ENCODE results near the gene RAB10. TPM values are rescaled to one million over a fixed set of nuclear protein-coding genes. Genes with fewer than 3 reads are reported as not detected.

The RAB10 gene
- total RNA-seq, 1 experiment from 2014 or later: 167 TPM

DNA sequence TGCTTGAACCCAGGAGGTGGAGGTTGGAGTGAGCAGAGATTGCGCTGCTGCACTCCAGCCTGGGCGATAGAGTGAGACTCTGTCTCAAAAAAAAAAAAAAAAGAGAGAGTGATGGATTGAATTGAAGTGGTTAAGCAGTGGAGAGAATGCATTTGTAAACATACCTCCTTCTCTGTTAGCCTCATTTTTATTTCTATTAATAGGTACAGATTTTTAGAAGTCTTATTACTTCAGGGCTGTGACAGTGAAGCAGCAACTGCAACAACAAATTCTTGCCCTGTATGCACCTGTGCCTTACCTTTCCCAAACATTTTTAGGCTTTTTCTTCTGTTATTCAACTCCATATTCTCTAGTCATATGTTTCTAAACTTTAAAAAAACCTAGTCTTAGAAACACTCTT is 55.5 kb downstream of the RAB10 start:
- no peak overlapping the region for H3K4me2 ChIP-seq (ENCODE audit: low read length)
- H3K4me3 ChIP-seq (replicated peaks in 1 of 2; ENCODE audit: low read depth in 1 of 2, low read length in 2 of 2): no peak overlapping the region
- peaks cover 30% of the 10 kb centered on the region; the same call in 1 of the 2 replicates for H4K20me1 ChIP-seq (ENCODE audit: insufficient read depth)
- peaks cover 97% of the 10 kb centered on the region for H3K79me2 ChIP-seq (ENCODE audit: insufficient read depth, low read length)
- no peak overlapping the region for H3K9ac ChIP-seq (ENCODE audit: low read length)
- H3K9me3 ChIP-seq (ENCODE audit: control insufficient read depth in 1 of 2, insufficient read depth in 1 of 2, low read depth in 1 of 2, low read length in 2 of 2): no peaks in the 10 kb centered on the region
- no peak for ATAC-seq
- CTCF ChIA-PET: no interaction called here
- POLR2A ChIA-PET: no interaction called here
- H3K27ac ChIP-seq (ENCODE audit: low read depth, low read length): no peak overlapping the region
- no TSS peak for BruUV-seq (replicated peaks)
- H2AFZ ChIP-seq (ENCODE audit: low read depth, low read length, poor library complexity, severe bottlenecking): no peak overlapping the region
- 0 out of 4 replicates have a peak, but pooled peaks cover 0 to 3% of the 10 kb centered on the region in 2 experiments for H3K36me3 ChIP-seq (ENCODE audit: control insufficient read depth in 1 of 2, insufficient read depth in 2 of 2, low read length in 2 of 2)
- no peaks in the 10 kb centered on the region for H3K9me2 ChIP-seq (ENCODE audit: insufficient read depth)
- DNase-seq (ENCODE audit: low read depth, low spot score): no peak
- RAD21 ChIA-PET (ENCODE audit: low non-redundant PET in 1 of 2, low total read pairs in 2 of 2, uncharacterized antibody in 2 of 2, unreplicated experiment in 2 of 2): no interaction called here
- intact Hi-C loops (cut with micrococcal nuclease): loop anchor here (2.0 kb wide), 1 partner anchor 55 kb away; no protein-coding TSS in a partner anchor
- no peak for TF ChIP-seq CBX3 (IDR thresholded peaks at IDR 0.05; ENCODE audit: low read depth)
- TF ChIP-seq FOSL1 (IDR thresholded peaks at IDR 0.05; ENCODE audit: low read depth): no peak
- no peak for TF ChIP-seq SIN3A (IDR thresholded peaks at IDR 0.05; ENCODE audit: low read depth)
- TF ChIP-seq ZFX (IDR thresholded peaks at IDR 0.05): no peak
- peaks cover 17 to 23% of the 10 kb centered on the region in 2 experiments for H3K4me1 ChIP-seq (ENCODE audit: control insufficient read depth in 1 of 2, insufficient read depth in 2 of 2, low read length in 2 of 2)
- H3K27me3 ChIP-seq (ENCODE audit: insufficient read depth, low read length): no peaks in the 10 kb centered on the region

DNA sequence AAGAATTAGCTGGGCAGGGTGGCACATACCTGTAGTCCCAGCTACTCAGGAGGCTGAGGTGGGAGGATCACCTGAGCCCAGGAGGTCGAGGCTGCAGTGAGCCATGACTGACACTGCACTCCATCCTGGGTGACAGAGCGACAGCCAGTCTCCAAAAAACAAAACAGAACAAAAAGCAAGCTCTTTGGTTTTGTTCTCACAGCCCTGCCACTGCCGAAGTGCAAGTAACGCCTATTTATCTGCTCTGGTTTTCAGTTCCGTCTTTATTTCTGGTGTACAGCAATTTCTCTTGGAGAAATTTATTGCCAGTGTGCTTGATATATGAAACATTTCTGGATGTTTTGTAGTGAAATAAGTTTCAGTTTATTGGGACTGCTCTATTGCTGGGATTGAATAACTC is 61.9 kb downstream of the RAB10 start:
- no peaks in the 10 kb centered on the region for H3K27me3 ChIP-seq (ENCODE audit: insufficient read depth, low read length)
- no peak overlapping the region for H3K9ac ChIP-seq (ENCODE audit: low read length)
- ATAC-seq (no peak), DNase-seq (ENCODE audit: low read depth, low spot score) (no peak)
- H3K79me2 ChIP-seq (ENCODE audit: insufficient read depth, low read length): peaks cover 98% of the 10 kb centered on the region
- no peaks in the 10 kb centered on the region for H3K9me3 ChIP-seq (ENCODE audit: control insufficient read depth in 1 of 2, insufficient read depth in 1 of 2, low read depth in 1 of 2, low read length in 2 of 2)
- ChIA-PET CTCF (no interaction called here), RAD21 (ENCODE audit: low non-redundant PET in 1 of 2, low total read pairs in 2 of 2, uncharacterized antibody in 2 of 2, unreplicated experiment in 2 of 2) (no interaction called here), POLR2A (no interaction called here)
- no peak overlapping the region for H3K27ac ChIP-seq (ENCODE audit: low read depth, low read length)
- BruUV-seq (replicated peaks): no TSS peak
- peaks cover 2 to 6% of the 10 kb centered on the region in 2 experiments; a peak in 3 of 4 replicates for H3K36me3 ChIP-seq (ENCODE audit: control insufficient read depth in 1 of 2, insufficient read depth in 2 of 2, low read length in 2 of 2)
- intact Hi-C loops (cut with micrococcal nuclease): no loop called here
- no peak overlapping the region for H2AFZ ChIP-seq (ENCODE audit: low read depth, low read length, poor library complexity, severe bottlenecking)
- H4K20me1 ChIP-seq (ENCODE audit: insufficient read depth): peaks cover 15% of the 10 kb centered on the region; the same call in 1 of the 2 replicates
- no peak for TF ChIP-seq TCF7L2 (IDR thresholded peaks at IDR 0.05; ENCODE audit: borderline replicate concordance, extremely low read depth, insufficient read depth, insufficient read length)
- TF ChIP-seq, protein P1, sequence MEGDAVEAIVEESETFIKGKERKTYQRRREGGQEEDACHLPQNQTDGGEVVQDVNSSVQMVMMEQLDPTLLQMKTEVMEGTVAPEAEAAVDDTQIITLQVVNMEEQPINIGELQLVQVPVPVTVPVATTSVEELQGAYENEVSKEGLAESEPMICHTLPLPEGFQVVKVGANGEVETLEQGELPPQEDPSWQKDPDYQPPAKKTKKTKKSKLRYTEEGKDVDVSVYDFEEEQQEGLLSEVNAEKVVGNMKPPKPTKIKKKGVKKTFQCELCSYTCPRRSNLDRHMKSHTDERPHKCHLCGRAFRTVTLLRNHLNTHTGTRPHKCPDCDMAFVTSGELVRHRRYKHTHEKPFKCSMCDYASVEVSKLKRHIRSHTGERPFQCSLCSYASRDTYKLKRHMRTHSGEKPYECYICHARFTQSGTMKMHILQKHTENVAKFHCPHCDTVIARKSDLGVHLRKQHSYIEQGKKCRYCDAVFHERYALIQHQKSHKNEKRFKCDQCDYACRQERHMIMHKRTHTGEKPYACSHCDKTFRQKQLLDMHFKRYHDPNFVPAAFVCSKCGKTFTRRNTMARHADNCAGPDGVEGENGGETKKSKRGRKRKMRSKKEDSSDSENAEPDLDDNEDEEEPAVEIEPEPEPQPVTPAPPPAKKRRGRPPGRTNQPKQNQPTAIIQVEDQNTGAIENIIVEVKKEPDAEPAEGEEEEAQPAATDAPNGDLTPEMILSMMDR (IDR thresholded peaks at IDR 0.05 in 2 of 3, conservative IDR thresholded peaks at IDR 0.05 in 1 of 3; ENCODE audit: borderline replicate concordance in 1 of 3, insufficient read depth in 1 of 3, low read depth in 2 of 3, low read length in 2 of 3): no peak
- TF ChIP-seq CBX3 (IDR thresholded peaks at IDR 0.05; ENCODE audit: low read depth): no peak
- no peak for TF ChIP-seq EGR1 (IDR thresholded peaks at IDR 0.05; ENCODE audit: low read depth)
- TF ChIP-seq POLR2AphosphoS5 (IDR thresholded peaks at IDR 0.05; ENCODE audit: low read depth, low read length): no peak
- TF ChIP-seq EZH2 (IDR thresholded peaks at IDR 0.05): no peak
- no peak for TF ChIP-seq ELF1 (IDR thresholded peaks at IDR 0.05; ENCODE audit: borderline replicate concordance, low read depth)
- H3K4me1 ChIP-seq (ENCODE audit: control insufficient read depth in 1 of 2, insufficient read depth in 2 of 2, low read length in 2 of 2): no peaks in the 10 kb centered on the region
- H3K4me3 ChIP-seq (replicated peaks in 1 of 2; ENCODE audit: low read depth in 1 of 2, low read length in 2 of 2): no peak overlapping the region
- H3K4me2 ChIP-seq (ENCODE audit: low read length): no peak overlapping the region
- no peaks in the 10 kb centered on the region for H3K9me2 ChIP-seq (ENCODE audit: insufficient read depth)

Data from HCT116 (cell line).